SH-SY5Y (cell line): ENCODE results near the gene SCEL.

Experiments
- GATA2 ChIP-seq: IDR thresholded peaks from 2 replicates; pipeline ENCODE4 v1.6.1; 2011; ENCODE audit warnings: mild to moderate bottlenecking, low read depth, low read length
- GATA3 ChIP-seq: IDR thresholded peaks from 2 replicates; pipeline ENCODE4 v1.6.1; 2011; ENCODE audit warnings: low read depth, mild to moderate bottlenecking, low read length, moderate library complexity

Gene SCEL

GRCh38 chr13:77535448-77535847 is at the start of gene SCEL:
TSS of gene SCEL (plus strand) at chr13:77535706. CDS start at chr13:77555876, 20,170 bp downstream.
- no peak for TF ChIP-seq GATA3
- no peak for TF ChIP-seq GATA2

- TF ChIP-seq GATA3 (no peak), GATA2 (no peak)
Observed at GRCh38 chr13:77489566-77490337, 45.8 kb upstream of the SCEL start.

GRCh38 chr13:77492982-77493381 is 42.5 kb upstream of the SCEL start:
- no peak for TF ChIP-seq GATA2
- TF ChIP-seq GATA3: no peak

GRCh38 chr13:77494226-77494625 is 41.3 kb upstream of the SCEL start:
- TF ChIP-seq GATA2 (no peak), GATA3 (no peak)

GRCh38 chr13:77497350-77497749 is 38.2 kb upstream of the SCEL start:
- TF ChIP-seq GATA3 (no peak), GATA2 (no peak)

GRCh38 chr13:77497835-77498234 is 37.7 kb upstream of the SCEL start:
- TF ChIP-seq GATA3 (no peak), GATA2 (no peak)

GRCh38 chr13:77502104-77502720 is 33.3 kb upstream of the SCEL start:
- TF ChIP-seq GATA2 (no peak), GATA3 (no peak)

GRCh38 chr13:77503398-77503797 is 32.1 kb upstream of the SCEL start:
- TF ChIP-seq GATA3: no peak
- TF ChIP-seq GATA2: no peak

- TF ChIP-seq GATA2 (no peak), GATA3 (no peak)
Observed at GRCh38 chr13:77506874-77507273, 28.6 kb upstream of the SCEL start.

GRCh38 chr13:77507931-77508776 is 27.4 kb upstream of the SCEL start:
- TF ChIP-seq GATA2 (no peak), GATA3 (no peak)

GRCh38 chr13:77508959-77509620 is 26.4 kb upstream of the SCEL start:
- no peak for TF ChIP-seq GATA3
- no peak for TF ChIP-seq GATA2

GRCh38 chr13:77510156-77510555 is 25.4 kb upstream of the SCEL start:
- TF ChIP-seq GATA3: no peak
- TF ChIP-seq GATA2: no peak

GRCh38 chr13:77511552-77511951 is 24.0 kb upstream of the SCEL start:
- TF ChIP-seq GATA3: no peak
- no peak for TF ChIP-seq GATA2
